ENCODE data around the gene LARP1B. TPM values are rescaled to one million over a fixed set of nuclear protein-coding genes. Genes with fewer than 3 reads are reported as not detected.
"Not testable (repeated sequence)": the region's sequence is repeated elsewhere in the genome, so short reads cannot be mapped to it uniquely, and the experiment has no call there.

Gene LARP1B
- total and polyA plus RNA-seq, 9 of the 15 experiments (the other 6 are each of a cell fraction or from before 2014, with no cell fraction given), result 19.2 to 59.7 (median 37.9) TPM

DNA sequence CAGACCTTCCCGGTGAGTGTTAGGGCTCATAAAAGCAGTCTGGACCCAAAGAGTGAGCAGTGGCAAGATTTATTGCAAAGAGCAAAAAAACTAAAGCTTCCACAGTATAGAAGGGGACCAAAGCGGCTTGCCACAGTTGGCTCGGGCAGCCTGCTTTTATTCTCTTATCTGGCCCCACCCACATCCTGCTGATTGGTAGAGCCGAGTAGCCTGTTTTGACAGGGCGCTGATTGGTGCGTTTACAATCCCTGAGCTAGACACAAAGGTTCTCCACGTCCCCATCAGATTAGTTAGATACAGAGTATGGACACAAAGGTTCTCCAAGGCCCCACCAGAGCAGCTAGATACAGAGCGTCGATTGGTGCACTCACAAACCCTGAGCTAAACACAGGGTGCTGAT is 14.1 kb upstream of the LARP1B start:
- H3K79me2 ChIP-seq (ENCODE audit: control insufficient read depth, insufficient read depth, low read length); H3K27me3 ChIP-seq (ENCODE audit: control insufficient read depth in 2 of 2, insufficient read depth in 2 of 2, low read length in 2 of 2); H3K4me3 ChIP-seq; DNase-seq (ENCODE audit: extremely low read depth in 1 of 4, low spot score in 3 of 4); BruUV-seq (replicated peaks); FAIRE-seq; H3K27ac ChIP-seq (ENCODE audit: extremely low read depth, low read depth, low read length); CTCF ChIA-PET (ENCODE audit: low intra/inter-chr PET ratio); H3K9me3 ChIP-seq (replicated peaks; ENCODE audit: control insufficient read depth, insufficient read depth, low read depth, low read length); H3K9ac ChIP-seq (ENCODE audit: insufficient read depth in 1 of 2, low read depth in 2 of 2, low read length in 2 of 2); H4K20me1 ChIP-seq (replicated peaks; ENCODE audit: control insufficient read depth, insufficient read depth, low read length); H3K9me1 ChIP-seq (ENCODE audit: control insufficient read depth, insufficient read depth, low read length); ATAC-seq; H3K4me2 ChIP-seq (ENCODE audit: insufficient read depth, low read length); POLR2A ChIA-PET; H3K4me1 ChIP-seq (replicated peaks in 1 of 2; ENCODE audit: control insufficient read depth in 2 of 2, insufficient read depth in 2 of 2, low read length in 2 of 2); H2AFZ ChIP-seq (ENCODE audit: low read depth, low read length); H3K36me3 ChIP-seq (ENCODE audit: control insufficient read depth, insufficient read depth, low read length); intact Hi-C loops (cut with micrococcal nuclease); in situ Hi-C loops (cut with MboI): not testable (repeated sequence)
- 54% methylated on average over 3 of the region's 9 CpGs for WGBS (ENCODE audit: insufficient coverage, low coverage, missing lambda C conversion rate)

GRCh38 chr4:128047514-128047913 is 13.6 kb upstream of the LARP1B start:
- in situ Hi-C loops (cut with MboI); H3K27ac ChIP-seq (ENCODE audit: extremely low read depth, low read depth, low read length); H4K20me1 ChIP-seq (replicated peaks; ENCODE audit: control insufficient read depth, insufficient read depth, low read length); ATAC-seq; H3K4me2 ChIP-seq (ENCODE audit: insufficient read depth, low read length); H3K9me1 ChIP-seq (ENCODE audit: control insufficient read depth, insufficient read depth, low read length); POLR2A ChIA-PET; DNase-seq (ENCODE audit: extremely low read depth in 1 of 4, low spot score in 3 of 4); intact Hi-C loops (cut with micrococcal nuclease); FAIRE-seq; H2AFZ ChIP-seq (ENCODE audit: low read depth, low read length); H3K4me1 ChIP-seq (replicated peaks in 1 of 2; ENCODE audit: control insufficient read depth in 2 of 2, insufficient read depth in 2 of 2, low read length in 2 of 2); H3K79me2 ChIP-seq (ENCODE audit: control insufficient read depth, insufficient read depth, low read length); H3K9me3 ChIP-seq (replicated peaks; ENCODE audit: control insufficient read depth, insufficient read depth, low read depth, low read length); H3K36me3 ChIP-seq (ENCODE audit: control insufficient read depth, insufficient read depth, low read length); H3K27me3 ChIP-seq (ENCODE audit: control insufficient read depth in 2 of 2, insufficient read depth in 2 of 2, low read length in 2 of 2); H3K9ac ChIP-seq (ENCODE audit: insufficient read depth in 1 of 2, low read depth in 2 of 2, low read length in 2 of 2); H3K4me3 ChIP-seq; BruUV-seq (replicated peaks); CTCF ChIA-PET (ENCODE audit: low intra/inter-chr PET ratio): not testable (repeated sequence)
- whole genome bisulfite sequencing (ENCODE audit: insufficient coverage, low coverage, missing lambda C conversion rate), result 90% methylated on average over 2 of the region's 34 CpGs
